GM18502 (cell line): ENCODE measurements around the gene IRF4.

Source experiments
- ATAC-seq: cut with Tn5 transposase; IDR thresholded peaks from one replicate; pipeline ENCODE4 v1.9.1; 2021; ENCODE audit warnings: mild to moderate bottlenecking; ENCODE audit not compliant: unreplicated experiment, poor library complexity

IRF4 gene

DNA sequence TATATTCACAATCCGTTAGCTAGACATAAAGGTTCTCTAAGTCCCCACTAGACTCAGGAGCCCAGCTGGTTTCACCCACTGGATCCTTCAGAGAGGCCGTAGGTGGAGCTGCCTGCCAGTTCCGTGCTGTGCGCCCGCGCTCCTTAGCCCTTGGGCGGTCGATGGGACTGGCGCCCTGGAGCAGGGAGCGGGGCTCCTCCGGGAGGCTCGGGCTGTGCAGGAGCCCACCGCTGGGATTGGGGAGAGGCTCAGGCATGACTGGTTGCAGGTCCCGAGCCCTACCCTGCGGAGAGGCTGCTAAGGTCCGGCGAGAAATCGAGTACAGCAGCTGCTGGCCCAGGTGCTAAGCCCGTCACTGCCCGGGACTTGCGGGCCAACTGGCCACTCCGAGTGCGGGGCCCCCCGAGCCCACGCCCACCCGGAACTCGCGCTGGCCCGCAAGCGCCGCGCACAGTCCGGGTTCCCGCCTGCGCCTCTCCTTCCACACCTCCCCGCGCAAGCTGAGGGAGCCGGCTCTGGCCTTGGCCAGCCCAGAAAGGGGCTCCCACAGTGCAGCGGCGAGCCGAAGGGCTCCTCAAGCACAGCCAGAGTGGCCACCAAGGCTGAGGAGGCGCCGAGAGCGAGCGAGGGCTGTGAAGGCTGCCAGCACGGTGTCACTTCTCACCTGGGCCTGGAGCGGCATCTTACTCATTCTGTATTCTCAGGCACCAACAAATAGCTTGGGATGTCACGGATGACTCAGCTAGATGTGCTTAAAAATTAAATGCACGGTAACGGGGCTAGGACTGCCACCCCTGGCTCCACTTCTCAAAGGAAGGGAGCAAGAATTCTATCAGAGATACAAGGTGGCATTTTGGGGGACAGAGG is 44.1 kb downstream of the IRF4 start:
- ATAC-seq: no peak

GRCh38 chr6:436308-437036 is 44.9 kb downstream of the IRF4 start:
- no peak for ATAC-seq

- no peak for ATAC-seq
Measured at GRCh38 chr6:437037-437392, 45.5 kb downstream of the IRF4 start.

DNA sequence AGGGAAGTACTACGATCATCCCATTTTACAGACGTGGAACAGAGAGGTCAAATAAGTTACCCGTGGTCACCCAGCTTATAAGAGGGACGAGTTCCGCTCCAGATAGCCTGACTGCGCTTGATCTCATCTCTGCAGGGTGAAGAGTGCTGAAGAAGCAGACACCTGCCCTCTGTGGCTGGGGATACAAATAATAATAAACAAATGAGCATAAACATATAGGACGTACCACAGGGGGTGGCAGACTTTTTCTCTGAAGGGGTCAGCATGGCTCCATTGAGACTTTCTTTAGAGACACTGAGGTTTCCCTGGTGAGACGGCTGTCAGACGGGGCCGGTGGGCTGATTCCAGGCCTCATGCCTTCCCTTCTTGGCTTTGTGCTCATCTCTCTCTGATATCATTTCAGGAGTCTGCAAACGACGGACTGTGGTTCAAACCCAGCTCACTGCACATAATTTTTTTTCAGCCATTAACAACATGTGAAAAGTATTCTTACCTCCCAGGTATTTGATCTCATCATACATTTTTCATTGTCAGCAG is 47.1 kb downstream of the IRF4 start:
- no peak for ATAC-seq

- ATAC-seq: no peak
Measured at GRCh38 chr6:439641-440167, 48.2 kb downstream of the IRF4 start.

DNA sequence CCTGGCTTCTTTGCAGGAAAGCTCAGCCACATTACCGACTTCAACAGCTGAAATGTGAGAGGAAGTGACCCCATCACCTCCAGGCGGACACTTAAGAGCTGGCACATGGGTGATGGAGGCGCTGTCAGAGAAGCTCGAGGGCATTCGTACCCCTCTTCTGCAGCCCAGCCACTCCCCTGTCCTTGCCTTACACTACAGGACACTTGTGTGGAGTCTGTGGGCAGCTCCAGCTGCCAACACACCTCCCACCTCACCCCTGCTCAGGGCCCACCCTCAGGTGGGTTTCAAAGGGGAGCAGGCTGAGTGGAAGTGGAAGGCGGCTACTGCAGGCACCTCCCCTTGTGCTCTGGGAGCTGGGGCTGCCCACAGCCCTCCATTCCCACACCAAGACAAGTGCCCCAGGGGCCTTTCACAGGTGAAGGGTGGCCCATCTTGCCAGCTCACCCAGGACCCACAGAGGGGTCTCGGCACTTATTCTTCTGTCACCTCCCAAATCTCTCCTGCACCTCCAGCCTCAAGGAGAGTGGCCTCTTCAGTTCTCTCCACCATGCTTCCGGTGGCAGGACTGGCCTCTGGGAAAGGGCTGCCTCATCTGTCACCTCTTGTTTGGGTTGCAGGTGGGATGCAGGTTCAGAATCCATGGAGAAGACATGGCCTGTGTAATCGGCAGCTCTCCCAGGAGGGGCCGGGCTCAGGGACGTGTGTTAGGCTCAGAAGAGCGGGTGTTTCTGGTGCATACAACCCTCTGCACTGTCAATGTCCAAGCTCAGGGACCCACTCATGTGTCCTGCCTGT is 49.8 kb downstream of the IRF4 start:
- ATAC-seq: no peak

GRCh38 chr6:443621-444159 is 52.1 kb downstream of the IRF4 start:
- no peak for ATAC-seq

DNA sequence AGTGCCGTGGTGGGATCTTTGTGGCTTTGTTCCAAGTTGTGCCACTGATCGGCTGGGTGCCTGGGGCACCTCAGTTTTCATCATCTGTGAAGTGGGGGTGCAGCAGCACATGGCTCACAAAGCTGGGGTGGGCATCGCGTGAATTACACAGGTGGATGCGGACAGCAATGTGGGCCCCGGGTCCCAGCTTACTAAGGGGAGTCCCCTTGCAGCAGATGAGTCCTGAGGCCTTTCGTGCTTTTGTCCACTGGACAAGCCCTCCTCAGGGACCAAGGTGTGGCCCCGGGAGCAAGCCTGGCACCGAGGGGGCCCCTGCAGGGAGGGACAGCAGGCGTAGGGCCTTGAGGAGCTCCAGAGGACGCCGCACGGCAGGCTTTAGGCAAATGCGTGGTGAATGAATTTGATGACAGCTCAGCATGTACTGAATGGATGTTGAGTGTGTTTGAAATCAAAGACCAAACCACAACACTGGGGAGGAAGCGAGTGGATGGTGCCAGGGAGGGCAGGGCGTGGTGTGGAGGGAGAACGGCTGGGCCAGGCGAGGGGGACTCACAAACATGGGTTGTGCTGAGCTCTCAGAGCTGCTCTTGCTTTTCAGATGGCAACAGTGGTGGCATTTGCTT is 53.2 kb downstream of the IRF4 start:
- no peak for ATAC-seq

DNA sequence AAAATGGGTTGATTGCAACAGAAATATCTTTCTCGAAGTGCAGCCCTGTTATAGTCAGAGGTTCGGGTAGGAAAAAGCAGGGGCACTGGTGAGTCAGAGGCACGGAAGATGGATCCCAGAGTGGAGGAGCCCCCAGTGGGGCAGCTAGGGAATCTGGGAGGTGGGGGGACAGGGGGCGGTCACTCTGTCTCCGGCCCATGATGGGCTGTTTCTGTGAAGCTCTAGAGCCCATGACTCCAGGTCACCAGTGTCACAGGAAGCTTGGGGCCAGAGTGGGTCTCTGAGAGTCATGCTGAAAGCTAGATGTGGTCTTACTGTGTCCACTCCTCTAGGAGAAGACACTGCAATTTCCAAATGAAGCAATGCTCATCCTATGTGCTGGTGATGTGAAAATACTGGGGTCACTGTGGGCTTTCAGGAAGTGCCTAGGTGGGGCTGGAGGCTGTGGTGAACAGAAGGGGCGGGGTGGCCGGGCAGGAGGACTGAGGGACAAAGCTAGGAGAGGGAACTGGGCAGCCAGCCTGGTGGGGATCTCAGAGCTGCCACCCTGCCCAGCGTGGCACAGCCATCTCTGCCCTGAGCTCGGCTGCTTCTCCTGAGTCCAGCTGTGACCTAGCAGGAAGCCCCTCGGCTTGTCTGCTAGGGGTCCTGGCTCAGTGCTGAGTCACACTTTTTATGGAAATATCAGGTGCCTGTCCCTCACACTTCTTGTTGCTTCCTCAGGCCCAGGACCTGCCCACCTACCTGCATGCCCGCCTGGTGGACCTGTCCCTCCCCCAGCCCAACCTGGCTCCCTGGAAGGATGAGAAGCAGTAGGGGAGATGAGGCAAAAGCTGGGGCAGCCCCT is 54.2 kb downstream of the IRF4 start:
- no peak for ATAC-seq

GRCh38 chr6:446418-447366 is 55.1 kb downstream of the IRF4 start:
- ATAC-seq: no peak

DNA sequence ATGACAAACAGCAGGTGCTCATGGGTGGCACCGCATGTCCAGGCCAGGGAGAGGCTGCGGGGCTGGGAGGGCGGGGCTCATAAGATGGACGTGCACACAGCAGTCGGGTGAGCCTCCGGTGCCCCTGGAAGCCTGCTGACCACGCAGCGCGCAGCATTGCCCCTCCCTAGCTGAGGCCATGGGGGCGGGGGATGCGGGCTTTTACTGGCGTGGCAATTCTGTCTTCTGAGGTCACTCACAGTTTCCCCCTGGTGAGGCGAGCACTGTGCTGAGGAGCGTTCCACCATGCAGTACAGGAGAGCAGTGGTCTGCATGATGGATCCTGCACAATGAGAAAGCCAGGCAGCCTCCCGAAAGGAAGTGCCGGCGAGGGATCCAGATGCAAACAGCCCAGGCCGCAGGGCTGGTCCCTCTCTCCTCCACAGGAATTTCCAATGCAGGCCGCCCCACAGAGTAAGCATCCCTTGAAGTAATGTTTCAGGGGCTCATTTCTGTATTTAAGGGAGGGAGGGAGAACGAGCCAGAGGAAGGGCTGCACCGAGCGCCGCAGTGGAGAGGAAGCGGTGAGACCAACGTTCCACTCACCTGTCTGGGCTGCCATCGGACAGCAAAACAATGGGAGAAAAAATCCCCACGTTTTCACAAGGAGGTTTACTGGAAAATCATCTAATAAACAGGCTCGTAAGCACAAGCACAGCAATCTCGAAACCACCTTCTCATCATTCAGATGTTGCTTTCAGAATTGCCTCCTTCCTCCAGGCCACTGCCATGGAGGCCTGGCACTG is 56.0 kb downstream of the IRF4 start:
- no peak for ATAC-seq

GRCh38 chr6:448296-449056 is 56.9 kb downstream of the IRF4 start:
- no peak for ATAC-seq

- no peak for ATAC-seq
Measured at GRCh38 chr6:449057-449430, 57.5 kb downstream of the IRF4 start.

- no peak for ATAC-seq
Measured at GRCh38 chr6:449486-450419, 58.2 kb downstream of the IRF4 start.

- ATAC-seq: no peak
Measured at GRCh38 chr6:451336-451735, 59.8 kb downstream of the IRF4 start.
